ENCODE data around the gene TPO. TPM values are rescaled to one million over a fixed set of nuclear protein-coding genes. Genes with fewer than 3 reads are reported as not detected.

The TPO gene
- total RNA-seq, 2 experiments from 2014 or later, result not detected

- Mint-ChIP-seq H3K27ac (no peak overlapping the region), H3K4me3 (no peak overlapping the region), H3K4me1 (ENCODE audit: low read depth) (no peaks in the 10 kb centered on the region), H3K36me3 (ENCODE audit: low read depth) (no peaks in the 10 kb centered on the region), H3K27me3 (no peaks in the 10 kb centered on the region), H3K9me3 (no peaks in the 10 kb centered on the region)
- ATAC-seq, result no peak
- TF ChIP-seq CTCF (IDR thresholded peaks at IDR 0.05), result no peak
- intact Hi-C loops (cut with micrococcal nuclease), result no loop called here
- DNase-seq, result no peak
- ChIA-PET POLR2A (no interaction called here), CTCF (no interaction called here)
Observed at GRCh38 chr2:1480671-1481076, 67.4 kb downstream of the TPO start.

GRCh38 chr2:1481406-1482252, 68.4 kb downstream of the TPO start:
- Mint-ChIP-seq H3K4me3 (no peak overlapping the region), H3K27me3 (no peaks in the 10 kb centered on the region), H3K36me3 (ENCODE audit: low read depth) (no peaks in the 10 kb centered on the region), H3K4me1 (ENCODE audit: low read depth) (no peaks in the 10 kb centered on the region), H3K9me3 (no peaks in the 10 kb centered on the region), H3K27ac (no peak overlapping the region)
- DNase-seq, result no peak
- intact Hi-C loops (cut with micrococcal nuclease), result no loop called here
- CTCF ChIA-PET, result no interaction called here
- TF ChIP-seq CTCF (IDR thresholded peaks at IDR 0.05), result no peak
- ATAC-seq, result no peak
- POLR2A ChIA-PET, result no interaction called here

- no peaks in the 10 kb centered on the region for H3K9me3 Mint-ChIP-seq
- ChIA-PET POLR2A (no interaction called here), CTCF (no interaction called here)
- no peaks in the 10 kb centered on the region for H3K27me3 Mint-ChIP-seq
- no peak overlapping the region for H3K4me3 Mint-ChIP-seq
- ATAC-seq (no peak), DNase-seq (no peak)
- no peaks in the 10 kb centered on the region for H3K36me3 Mint-ChIP-seq (ENCODE audit: low read depth)
- TF ChIP-seq CTCF (IDR thresholded peaks at IDR 0.05), result no peak
- no peak overlapping the region for H3K27ac Mint-ChIP-seq
- intact Hi-C loops (cut with micrococcal nuclease), result no loop called here
- H3K4me1 Mint-ChIP-seq (ENCODE audit: low read depth), result no peaks in the 10 kb centered on the region
Observed at GRCh38 chr2:1482253-1482675, 69.0 kb downstream of the TPO start.

- ChIA-PET CTCF (no interaction called here), POLR2A (no interaction called here)
- DNase-seq (no peak), ATAC-seq (no peak)
- intact Hi-C loops (cut with micrococcal nuclease), result no loop called here
- Mint-ChIP-seq H3K36me3 (ENCODE audit: low read depth) (no peaks in the 10 kb centered on the region), H3K4me1 (ENCODE audit: low read depth) (no peaks in the 10 kb centered on the region), H3K9me3 (no peaks in the 10 kb centered on the region), H3K27ac (no peak overlapping the region), H3K4me3 (no peak overlapping the region), H3K27me3 (no peaks in the 10 kb centered on the region)
- TF ChIP-seq CTCF (IDR thresholded peaks at IDR 0.05), result no peak
Observed at GRCh38 chr2:1482981-1483380, 69.7 kb downstream of the TPO start.

- H3K9me3 Mint-ChIP-seq, result no peaks in the 10 kb centered on the region
- no peaks in the 10 kb centered on the region for H3K36me3 Mint-ChIP-seq (ENCODE audit: low read depth)
- H3K27me3 Mint-ChIP-seq, result no peaks in the 10 kb centered on the region
- H3K4me3 Mint-ChIP-seq, result no peak overlapping the region
- DNase-seq (no peak), ATAC-seq (no peak)
- CTCF ChIA-PET, result no interaction called here
- POLR2A ChIA-PET, result no interaction called here
- TF ChIP-seq CTCF (IDR thresholded peaks at IDR 0.05), result no peak
- no peaks in the 10 kb centered on the region for H3K4me1 Mint-ChIP-seq (ENCODE audit: low read depth)
- intact Hi-C loops (cut with micrococcal nuclease), result no loop called here
- no peak overlapping the region for H3K27ac Mint-ChIP-seq
Observed at GRCh38 chr2:1483551-1483950, 70.3 kb downstream of the TPO start.

Data from activated CD8-positive, alpha-beta T cell treated with anti-CD3 and anti-CD28 coated beads for 36 hours (primary cell).